CD4-positive, alpha-beta T cell treated with Interleukin-17A for 4 hours (primary cell): ENCODE measurements around the gene CLSTN2.

ENCODE experiments used
- DNase-seq: peaks from one replicate; pipeline ENCODE4 v3.0.0-alpha.2; 2020; ENCODE audit warnings: mixed read lengths

The CLSTN2 gene

DNA sequence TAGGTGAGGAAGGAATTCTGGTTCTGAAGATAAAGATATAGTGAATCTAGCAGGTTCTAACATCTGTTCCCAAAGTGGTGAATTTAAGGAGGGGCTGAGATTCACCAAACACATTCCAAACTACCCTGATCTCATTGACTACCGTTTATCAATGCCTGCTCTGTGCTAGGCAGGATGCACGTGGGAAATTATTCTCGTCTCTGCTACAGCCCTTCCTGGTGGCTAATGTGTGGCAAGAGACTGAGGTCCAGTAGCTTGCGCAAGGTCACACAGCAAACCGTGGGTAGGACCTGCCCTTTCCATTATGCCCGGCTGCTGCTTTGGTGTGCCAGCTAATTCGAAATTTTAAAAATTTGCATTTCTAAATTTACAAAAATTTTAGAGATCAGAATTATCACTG lies 533.4 kb downstream of the CLSTN2 start:
- no peak for DNase-seq

DNA sequence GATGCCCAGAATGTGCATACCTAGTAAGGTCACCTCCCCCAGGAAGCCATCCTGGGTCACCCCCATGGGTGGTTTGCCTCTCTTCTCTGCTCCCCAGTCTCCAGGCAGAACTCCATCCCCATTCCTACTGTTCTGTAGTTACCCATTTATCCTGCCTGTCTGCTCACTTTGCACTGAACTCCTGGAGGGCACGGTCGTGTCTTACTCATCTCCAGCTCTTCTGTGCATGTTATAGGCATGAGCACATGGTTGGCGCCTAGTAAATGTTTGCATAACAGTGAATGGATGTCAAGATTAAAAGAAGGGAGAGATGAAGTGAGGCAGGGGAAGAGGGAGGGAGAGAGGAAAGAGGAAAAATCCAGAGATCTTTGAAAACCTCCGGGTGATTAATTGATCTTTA lies 534.5 kb downstream of the CLSTN2 start:
- DNase-seq, result no peak

DNA sequence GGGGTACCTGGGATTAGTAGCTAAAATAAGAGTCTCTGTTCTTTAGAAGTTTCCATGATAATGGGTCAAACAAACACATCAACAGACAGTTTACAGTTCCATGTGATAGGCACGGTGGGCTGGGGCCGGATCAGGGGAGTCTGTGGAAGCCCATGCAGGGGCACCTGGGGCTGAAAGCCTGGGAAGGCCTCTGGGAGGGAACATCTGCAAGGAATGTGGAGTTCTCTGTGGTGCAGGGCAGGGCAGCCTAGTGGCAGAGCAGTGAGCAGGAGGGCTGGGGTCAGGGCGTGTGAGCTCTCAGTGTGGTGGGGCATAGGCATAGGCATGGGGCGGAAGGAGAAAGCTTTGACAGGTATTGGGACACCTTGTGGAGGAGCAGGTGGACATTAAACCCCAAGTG lies 535.2 kb downstream of the CLSTN2 start:
- DNase-seq, result no peak

DNA sequence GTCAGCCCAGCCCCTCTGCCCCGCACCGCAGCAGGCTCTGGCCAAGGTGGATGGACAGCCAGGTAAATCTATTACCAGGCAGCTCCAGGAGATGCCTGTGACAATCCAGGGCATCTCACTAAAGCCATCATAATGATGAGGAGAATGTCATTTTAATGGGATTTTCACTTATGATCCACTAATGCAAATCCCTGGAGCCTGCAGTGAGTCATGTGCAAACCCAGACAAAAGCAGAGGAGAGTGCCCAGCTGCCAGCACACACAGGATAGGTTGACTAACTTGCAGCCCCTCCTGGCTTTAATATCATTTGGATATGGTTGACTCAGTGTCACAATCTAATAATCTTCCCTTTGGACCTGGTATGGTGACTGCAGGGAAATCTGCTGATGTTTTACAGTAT lies 536.0 kb downstream of the CLSTN2 start:
- no peak for DNase-seq

DNA sequence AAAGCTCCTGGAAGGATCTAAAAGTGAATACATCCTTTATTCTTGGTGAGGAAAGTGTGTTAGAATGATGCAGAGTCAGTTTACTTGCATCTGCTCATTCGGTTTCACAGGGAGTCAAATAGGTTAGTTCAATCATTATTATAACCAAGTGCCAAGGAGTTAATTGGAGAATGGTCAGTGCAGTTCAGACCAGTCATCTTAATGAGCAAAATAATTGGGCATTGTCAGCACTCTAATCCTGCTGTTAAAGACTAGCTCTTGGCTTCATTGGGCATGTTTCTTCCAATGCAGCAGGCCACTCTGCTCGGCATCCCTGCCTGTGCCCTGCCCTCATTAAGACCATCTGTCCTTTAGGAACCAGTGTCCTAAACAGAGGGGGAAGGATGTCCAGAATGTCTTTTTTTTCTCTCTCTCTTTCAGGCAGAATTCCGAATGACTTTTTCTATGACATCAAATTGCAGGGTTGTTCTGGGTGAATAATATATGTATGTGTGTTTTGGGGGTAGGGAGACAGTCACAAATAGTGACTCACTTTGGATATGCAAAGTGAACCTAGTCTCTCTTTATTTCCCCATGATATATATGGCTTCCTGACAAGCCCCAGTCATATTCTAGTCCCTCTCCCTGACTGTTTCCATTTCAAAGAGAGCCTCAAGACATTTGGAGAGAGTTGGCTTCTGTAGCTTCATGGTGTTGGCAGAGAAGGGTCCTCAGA lies 537.5 kb downstream of the CLSTN2 start:
- no peak for DNase-seq

DNA sequence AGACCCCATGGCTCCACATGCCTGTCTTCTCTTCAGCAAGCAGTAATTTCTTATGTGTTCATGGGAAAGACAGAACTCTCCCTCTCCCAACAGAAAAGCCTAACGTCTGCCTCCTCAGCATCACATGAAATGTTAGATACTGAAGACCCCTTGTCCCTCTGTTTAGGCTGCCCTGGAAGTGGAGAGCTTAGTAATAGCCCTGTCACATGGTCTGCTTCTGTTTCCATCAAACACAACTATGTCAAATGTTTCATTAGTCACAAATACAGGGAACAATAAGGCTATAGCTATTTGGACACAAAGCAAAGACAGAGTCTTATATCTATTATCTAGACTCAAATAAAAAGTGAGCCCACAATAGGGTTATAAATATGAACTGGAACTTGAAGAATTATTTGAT lies 552.6 kb downstream of the CLSTN2 start:
- DNase-seq, result no peak

DNA sequence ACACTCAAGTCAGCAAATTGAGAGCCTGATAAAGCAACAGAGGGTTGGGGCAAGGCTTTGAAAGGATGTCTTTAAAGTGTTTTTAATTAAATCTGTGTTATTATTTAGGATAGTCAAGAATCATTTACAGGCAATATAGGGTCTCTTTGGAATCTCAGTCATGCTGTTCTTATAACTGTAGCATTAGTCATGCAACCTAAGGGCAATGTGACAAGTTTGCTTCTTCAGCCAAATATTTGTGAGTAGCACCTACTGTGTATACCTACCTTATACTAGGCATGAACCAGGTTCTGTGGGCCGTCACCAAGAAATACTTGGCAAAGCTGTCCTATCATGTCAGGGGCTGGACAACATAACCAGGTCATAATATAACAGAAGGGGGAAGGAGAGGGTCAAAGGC lies 558.3 kb downstream of the CLSTN2 start:
- DNase-seq, result no peak

DNA sequence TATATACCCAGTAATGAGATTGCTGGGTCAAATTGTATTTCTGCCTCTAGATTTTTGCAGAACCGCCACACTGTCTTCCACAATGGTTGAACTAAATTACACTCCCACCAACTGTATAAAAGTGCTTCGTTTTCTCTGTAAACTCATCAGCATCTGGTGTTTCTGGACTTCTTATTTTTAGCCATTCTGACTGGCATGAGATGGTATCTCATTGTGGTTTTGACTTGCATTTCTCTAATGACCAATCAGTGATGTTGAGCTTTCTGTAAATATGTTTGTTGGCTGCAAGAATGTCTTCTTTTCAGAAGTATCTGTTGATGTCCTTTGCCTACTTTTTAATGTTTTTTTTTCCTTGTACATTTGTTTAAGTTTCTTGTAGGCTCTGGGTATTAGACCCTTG lies 560.0 kb downstream of the CLSTN2 start:
- DNase-seq, result no peak

DNA sequence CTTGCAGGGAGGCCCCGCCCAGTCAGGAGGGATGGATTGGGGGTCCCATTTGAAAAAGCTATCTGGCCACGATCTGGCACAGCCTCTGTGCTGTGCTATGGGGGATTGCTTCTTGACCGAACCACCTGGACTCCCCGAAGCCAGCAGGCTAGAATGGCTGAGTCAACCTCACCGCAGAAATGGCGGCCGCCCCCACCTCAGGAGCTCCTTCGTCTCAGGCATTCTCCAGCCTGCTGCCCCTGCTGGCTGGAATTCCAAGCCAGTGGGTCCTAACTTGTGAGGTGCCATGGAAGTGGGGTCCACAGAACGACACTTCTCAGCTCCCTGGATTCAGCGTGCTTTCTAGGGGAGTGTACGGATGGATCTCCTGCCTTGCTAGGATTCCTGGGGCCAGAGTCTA lies 562.3 kb downstream of the CLSTN2 start:
- no peak for DNase-seq

DNA sequence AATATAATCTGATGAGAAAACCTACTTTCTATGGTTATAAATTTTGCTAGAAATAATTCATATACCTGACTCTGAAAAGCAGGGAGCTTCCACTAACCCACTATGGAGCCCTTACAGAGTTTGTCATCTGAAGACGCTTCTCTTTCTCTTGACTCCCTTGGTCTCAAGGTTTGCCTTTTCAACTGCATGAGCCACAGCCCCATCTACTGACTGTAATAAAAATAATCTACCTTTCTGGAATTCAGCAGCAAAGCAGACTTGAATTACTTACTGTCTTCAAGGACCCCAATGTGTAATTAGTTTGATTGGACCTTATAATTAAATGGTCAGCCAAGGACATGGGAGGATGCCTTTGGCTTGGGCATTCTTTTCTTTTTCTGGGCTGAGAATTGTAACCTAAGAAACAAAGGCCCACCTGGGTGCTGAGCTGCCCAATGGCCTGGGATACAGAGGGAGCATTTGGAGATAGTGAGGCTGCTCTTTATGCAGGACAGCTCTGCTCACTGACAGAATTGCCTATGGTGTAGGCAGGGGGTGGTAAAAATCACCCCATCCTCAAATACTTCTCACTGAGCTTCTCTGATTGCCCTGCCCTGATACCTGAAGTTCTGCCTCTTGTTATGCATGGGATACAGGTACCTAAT lies 564.3 kb downstream of the CLSTN2 start:
- no peak for DNase-seq

DNA sequence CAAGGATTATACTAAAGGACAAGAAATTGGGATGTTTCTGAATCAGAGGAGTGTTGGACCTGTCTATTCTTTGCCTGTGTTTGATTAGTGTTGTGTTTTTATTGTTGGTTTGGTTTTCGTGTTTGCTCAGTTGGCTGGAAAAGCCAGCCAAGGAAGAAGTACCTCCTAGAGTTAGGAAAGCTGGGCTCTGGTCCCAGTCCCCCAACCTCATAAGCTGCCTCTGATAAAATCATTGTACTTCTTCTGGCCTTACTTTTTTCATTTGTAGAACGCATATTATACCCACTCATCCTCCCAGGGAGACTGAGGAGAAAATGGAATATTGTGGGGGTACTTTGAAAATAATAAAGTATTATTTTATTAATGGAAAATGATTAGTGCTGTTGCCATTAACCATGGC lies 565.5 kb downstream of the CLSTN2 start:
- DNase-seq, result no peak

DNA sequence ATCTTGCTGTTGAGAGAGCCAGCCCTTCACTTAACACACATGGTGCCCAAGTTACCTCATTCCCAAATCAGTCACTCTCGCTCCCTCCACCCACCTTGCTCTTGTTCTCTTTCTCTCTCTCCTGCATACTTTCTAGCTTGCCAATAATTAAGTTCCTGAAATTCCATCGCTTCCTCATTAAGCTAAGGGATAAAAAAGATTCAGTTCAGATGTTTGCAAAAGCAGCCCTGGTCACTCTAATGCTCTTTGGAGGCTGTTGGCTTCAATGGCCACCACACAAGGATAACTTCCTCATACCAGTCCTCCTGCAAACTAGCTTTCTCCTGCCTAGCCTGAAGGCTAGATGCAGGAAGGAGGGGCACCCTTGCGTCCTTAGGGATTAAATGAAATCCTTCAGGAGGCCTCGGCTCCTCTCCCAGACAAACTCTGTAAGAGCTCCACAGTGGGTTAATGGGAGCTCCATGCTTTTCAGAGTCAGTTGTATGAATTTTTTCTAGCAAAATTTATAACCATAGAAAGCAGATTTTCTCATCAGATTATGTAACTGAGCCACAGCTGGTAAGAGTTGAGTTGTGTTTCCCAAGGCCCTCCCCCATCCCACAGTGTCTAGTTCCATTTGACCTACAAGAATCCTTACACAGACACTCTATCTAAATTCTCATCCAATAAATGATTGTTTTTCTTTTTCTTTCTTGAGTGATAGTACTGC lies 566.2 kb downstream of the CLSTN2 start:
- no peak for DNase-seq

DNA sequence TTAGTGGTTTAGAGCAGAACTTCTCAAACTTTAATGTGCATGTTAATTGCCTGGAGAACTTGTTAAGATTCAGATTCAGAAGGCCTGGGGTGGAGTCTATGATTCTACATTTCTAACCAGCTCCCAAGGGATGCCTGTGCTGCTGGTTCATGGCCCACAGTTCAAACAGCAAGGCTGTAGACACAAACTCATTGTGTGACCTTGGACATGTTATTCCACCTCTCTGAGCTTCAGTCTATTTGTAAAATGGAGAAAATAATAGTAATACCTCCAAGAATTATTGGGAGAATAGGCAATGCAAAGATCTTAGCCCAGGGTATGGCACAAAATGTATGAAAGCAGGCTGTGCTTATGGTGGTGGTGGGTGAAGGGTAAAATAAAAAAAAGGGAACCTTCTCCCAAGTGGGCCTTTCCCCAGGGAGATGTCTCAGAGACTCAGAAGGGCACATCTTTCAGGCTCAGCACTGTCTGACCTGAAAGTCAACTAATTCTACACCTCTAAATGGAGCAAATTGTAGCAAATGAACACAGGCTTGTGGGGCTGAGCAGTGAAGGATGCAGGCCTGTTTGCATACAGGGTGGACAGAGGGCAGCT lies 566.9 kb downstream of the CLSTN2 start:
- DNase-seq, result no peak

DNA sequence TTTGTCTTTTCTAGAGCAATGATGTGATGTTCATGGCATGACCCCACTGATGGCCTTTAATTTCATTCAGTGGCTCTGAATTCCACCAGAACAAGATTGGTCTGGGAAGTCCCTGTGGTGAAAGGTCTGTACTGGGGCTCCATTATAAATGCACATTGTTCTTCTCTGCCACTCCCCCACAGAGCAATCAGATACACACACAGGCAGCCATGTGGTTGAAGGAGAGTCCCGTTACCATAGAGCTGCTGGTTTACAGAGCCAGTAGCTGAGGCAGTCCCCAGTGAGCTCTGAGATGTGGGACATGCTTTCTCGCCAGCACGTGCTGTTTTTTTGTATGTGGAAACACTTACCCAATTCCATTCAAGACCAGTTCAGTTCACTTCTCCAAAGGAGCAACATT lies 570.2 kb downstream of the CLSTN2 start:
- DNase-seq, result no peak

DNA sequence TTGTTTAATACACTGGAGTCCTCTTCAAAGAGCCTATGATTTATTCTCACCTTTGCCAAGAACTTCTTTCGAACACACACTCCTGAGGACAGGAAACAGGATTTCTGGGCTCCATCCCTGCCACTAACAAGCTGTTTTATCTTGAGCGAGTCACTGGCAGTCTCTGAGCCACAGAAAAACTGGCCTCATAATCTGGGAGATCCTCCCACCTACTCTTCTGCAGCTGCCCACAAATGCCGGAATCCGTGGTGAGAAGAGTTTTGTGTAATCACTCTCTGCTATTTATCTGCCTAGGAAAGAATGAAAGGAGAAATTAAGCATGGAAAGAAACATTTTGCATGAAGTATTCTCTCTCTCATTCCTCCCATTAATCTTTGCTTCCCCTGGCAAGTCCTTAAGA lies 570.9 kb downstream of the CLSTN2 start:
- DNase-seq, result no peak

DNA sequence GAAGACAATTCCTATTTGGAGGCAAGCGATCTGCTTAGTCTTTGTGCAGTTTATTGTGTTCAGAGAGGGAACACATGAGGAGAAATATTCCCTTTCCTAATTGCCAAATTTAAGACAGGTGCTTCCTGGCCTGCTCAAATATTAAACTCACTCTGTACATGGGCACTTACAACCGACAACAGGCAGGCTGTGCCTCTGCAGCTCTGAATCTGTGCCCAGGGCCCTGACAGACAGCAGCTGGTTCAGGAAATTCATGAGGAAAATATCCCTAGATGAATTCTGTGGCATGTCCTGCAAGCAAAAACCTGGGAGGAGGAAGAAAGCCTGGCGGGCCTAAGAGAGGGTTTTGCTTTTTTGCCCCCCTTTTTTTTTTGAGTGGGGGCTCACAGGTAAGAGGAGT lies 573.6 kb downstream of the CLSTN2 start:
- no peak for DNase-seq

DNA sequence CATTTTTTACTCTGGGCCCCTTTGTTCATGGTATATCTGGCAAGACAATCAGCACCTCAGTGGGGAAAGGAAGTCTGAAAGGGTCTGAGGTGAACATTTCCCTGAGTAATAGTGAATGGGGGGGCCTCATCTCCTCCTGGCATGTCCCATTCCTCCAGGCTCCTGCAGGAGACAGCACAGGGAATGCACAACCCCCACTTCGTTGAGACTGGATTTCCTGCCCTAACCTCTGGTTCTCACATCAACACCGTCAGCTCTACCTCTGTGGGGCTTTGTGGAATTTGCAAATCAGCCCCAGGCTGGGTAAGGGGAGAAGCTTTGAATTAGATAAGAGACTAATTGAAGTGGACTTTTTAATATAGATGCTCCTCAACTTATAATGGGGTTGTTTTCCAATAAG lies 574.5 kb downstream of the CLSTN2 start:
- DNase-seq, result no peak

DNA sequence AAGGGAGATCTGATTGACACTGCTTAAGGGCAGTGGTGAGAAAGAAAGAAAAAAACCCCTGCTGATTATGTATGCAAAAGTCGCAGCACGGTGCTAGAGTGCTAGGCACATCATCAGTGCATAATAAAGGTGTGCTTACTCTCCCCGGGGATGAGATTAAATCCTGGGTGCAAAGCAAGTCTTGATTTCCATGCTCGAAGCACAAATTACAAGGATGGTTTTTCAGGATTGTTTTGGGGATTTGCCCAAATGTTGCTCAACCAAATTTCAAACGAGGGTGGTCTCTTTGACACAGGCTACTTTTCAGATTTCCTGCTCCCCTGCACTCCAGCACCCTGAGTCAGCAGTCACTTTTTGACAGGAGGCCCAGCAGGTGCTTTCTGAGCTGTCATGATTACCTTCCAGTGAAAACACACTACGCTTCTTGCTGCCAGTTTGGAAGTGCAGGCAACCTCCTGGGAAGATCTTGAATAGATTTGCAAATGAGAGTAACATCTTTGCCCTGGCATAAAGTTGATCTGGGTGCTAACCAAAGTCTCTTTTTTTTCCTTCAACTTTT lies 575.4 kb downstream of the CLSTN2 start:
- DNase-seq, result no peak

DNA sequence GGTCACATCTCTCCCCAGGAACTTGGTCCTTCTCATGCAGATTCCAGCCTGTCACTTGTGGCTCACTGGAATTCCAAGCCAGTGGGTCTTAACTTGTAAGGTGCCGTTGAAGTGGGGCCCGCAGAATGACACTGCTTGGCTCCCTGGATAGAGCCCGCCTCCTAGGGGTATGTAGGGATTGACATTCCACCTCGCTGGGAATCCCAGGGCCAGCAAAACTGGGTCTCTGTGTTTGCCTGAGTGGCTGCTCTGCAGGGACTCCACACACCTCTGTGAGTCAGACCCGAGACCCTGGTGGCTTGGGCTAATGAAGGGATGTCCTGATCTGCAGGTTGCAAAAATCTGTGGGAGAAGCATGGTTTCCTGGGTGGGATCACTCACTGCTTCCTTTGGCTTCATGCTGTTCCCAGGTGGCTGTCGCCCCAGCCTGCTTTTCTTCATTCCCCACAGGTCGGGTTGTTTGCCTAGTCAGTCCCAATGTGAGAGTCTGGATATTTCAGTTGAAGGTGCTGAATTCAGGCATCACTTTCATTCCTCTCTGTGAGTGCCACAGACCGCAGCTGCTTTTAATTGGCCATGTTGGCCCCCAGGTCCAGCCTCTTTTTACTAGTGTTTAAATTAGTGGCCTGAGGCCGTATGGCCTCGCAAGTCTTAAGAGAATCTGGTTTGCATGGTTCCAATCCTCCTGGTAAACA lies 586.9 kb downstream of the CLSTN2 start:
- no peak for DNase-seq

DNA sequence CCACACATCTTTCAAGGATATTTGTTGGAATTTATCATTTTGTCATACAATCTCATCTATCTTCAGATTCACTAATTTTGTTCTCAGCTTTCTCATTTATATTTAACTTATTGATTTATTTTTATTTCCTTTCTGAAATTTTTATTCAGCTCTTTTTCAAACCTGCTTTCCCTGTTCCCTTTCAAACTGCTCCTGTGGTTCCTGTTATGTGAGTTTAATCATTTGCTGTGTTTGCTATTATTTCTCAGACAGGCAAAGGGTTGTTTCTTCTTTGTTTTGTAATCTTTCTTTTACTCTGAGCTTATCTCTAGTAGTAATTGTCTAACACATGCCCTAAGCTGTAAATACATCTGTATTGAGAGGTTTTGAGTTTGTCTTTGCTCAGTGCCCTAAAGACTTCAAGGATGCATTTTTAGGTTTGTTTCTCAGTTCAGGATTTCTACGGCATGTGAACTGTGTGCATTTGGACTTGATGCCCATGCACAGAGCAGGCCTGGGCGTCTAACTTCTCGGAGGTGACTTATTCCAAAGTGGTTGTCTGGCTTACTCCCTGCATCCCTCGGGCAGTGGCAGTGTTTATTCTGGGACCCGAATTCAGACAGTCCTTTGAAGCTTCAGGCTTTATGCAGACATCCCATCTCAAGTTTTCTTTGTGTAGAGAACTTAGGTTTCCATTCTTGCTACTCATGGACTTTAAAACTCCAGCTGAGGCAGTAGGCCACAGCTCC lies 587.8 kb downstream of the CLSTN2 start:
- no peak for DNase-seq

DNA sequence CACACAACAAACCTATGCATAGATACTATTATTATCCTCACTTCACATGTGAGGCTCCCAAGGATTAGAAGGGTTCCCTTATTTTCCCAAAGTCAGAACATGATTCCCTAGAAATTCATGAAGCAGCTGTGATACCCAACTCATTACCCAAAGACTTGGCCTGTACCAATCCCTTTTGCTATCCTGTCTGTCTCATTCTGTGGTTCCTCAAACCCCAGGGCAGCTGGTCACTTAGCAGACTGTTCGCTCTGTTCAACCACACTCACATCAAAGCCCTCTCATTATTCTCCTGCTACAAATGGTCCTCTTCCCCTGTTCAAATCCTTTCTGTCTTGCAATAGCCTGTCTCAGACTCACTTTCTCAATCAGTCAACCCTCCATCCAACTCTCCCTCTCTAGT lies 588.6 kb downstream of the CLSTN2 start:
- DNase-seq, result no peak

DNA sequence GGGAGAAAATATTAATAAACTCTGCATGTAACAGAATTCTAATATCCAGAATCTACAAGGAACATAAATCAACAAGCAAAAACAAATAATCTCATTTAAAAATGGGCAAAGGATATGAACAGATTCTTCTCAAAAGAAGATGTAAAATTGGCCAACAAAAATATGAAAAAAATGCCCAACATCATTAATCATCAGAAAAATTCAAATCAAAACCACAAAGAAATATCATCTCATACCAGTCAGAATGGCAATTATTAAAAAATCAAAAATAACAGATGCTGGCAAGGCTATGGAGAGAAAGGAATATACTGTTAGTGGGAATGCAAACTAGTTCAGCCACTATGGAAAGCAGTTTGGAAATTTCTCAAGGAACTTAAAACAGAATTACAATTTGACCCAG lies 592.2 kb downstream of the CLSTN2 start:
- DNase-seq, result no peak
